Measurements from ENCODE around the gene TASL. TPM values are rescaled to one million over a fixed set of nuclear protein-coding genes. Genes with fewer than 3 reads are reported as not detected.

Gene TASL
- 2.2 TPM for total RNA-seq

GRCh38 chrX:30577362-30577991, at the start of gene TASL:
TASL (minus strand) TSS chrX:30577766; CDS start chrX:30560355, 17,411 bp downstream.

Small RNAs within 50 kb of the gene (small RNA-seq; reads per million reads assigned to genes)
- not detected for gene CKS1BP6 (ENCODE audit: low replicate concordance)

Other genes with a start within 250 kb of the TASL start
- gene GK, start 75.7 kb upstream of the TASL start, total RNA-seq = 61.8 TPM

Measured in metanephros (tissue), 2 donors.